Hindlimb muscle (tissue), 1 donor: ENCODE results near the gene MC1R. TPM values are rescaled to one million over a fixed set of nuclear protein-coding genes. Genes with fewer than 3 reads are reported as not detected.
A peak's percentile ranks its signal among the peaks of the same experiment; 100 is the strongest.
"Not testable (repeated sequence)": the region's sequence is repeated elsewhere in the genome, so short reads cannot be mapped to it uniquely, and the experiment has no call there.

Source experiments
- DNase-seq: peaks from one replicate; pipeline ENCODE4 v3.0.0-alpha.2; 2013
- polyA plus RNA-seq: library from polyadenylated mRNA; unstranded; fragments of 120-200 nt; gene quantifications from one replicate; pipeline ENCODE4 v1.2.1, GENCODE V29; 2013; ENCODE audit not compliant: insufficient read length

Gene MC1R
- polyA plus RNA-seq, 1 donor = 2.6 TPM

DNA sequence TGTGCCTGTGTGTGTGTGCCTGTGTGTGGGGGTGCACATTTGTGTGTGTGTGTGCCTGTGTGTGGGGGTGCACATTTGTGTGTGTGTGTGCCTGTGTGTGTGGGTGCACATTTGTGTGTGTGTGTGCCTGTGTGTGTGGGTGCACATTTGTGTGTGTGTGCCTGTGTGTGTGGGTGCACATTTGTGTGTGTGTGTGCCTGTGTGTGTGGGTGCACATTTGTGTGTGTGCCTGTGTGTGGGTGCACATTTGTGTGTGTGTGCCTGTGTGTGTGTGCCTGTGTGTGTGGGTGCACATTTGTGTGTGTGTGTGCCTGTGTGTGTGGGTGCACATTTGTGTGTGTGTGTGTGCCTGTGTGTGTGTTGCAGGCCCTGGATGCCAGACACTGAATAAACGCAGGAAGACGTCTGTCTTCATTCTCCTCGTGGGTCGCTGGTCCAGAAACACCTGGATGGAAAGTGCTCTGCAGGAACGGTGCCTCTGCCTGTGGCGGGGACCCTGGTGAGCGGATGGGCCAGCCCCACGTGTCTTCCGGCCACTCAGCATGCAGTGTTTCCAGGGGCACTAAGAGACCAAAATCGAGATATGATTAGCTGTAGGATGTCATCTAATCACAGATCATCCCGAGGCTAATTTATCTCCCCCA, 3.9 kb upstream of the MC1R start:
- DNase-seq = not testable (repeated sequence)

DNA sequence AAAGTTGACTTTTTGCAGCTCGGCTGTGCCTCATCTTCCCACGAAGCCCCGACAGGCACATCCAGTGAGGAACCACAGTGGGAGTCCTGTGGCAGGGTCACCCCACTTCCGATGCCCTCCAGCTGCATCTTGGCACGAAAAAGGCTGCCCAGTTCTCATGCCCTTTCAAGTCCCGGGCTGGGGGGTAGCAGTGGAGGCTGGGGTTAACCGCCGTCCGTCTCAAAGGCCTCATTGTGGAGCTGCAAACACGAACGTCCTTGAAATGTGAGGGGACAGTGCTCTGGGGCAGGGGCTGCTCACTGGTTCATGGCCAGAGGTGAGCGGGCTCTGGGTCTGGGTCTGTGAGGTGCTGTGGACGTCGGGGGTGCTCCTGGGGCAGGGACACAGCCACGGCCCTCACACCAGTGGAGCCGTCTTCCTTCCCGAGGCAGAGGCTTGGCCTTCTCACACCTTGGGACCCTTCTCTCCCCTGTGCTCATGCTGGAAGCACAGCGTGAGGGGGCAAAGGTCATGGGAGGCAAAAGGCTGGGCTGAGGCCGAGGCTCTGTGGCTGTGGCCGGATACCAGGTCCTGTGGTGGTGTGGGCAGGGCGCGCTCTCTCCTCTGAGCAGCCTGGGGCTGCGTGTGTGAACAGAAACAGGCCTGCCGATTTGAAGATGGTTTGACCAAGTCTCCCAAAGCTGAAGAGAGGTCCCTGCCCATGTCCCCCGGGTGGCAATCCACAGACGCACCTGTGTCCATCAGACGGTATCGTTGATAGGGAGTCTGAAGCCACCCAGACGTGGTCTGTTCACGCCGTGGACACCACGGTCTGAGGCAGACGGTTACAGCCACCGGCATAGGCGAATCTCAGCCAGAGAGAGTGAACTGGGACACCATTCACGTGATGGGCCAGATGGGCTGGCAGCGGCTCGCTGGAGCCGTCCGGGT, 3.1 kb upstream of the MC1R start:
- no peak for DNase-seq

DNA sequence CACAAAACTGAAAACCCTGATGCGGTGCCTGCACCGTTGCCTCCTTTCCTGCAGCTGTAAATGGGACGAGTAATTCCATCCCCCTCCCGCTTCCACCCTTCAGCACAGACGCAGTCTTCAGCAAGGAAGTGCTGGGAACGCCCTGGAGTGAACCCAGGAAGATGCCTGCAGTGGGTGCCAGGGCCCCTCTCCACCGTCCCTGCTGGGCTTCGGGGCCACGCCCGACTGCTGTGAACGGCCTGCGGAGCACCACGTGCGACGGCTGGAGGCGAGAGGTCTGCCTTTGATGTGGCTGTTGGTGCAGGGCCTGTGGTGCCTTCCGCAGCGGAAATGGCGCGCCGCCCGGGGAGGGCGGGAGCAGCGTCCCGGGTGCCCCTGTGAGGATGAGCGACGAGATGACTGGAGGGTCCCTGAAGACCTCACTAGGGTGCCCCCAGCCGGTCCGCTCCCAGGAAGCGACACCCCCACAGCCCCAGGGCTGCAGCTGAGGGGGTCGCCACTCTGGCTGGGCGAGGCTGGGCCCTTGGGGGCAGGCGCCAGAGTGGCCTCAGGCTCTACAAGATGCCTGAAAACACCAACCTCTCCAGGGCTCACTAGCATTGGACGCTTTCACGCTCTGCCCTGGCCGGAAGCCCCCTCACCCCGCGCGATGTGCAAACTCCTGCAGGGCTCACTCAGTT, 749 bp upstream of the MC1R start:
- peak; percentile 42 for DNase-seq

DNA sequence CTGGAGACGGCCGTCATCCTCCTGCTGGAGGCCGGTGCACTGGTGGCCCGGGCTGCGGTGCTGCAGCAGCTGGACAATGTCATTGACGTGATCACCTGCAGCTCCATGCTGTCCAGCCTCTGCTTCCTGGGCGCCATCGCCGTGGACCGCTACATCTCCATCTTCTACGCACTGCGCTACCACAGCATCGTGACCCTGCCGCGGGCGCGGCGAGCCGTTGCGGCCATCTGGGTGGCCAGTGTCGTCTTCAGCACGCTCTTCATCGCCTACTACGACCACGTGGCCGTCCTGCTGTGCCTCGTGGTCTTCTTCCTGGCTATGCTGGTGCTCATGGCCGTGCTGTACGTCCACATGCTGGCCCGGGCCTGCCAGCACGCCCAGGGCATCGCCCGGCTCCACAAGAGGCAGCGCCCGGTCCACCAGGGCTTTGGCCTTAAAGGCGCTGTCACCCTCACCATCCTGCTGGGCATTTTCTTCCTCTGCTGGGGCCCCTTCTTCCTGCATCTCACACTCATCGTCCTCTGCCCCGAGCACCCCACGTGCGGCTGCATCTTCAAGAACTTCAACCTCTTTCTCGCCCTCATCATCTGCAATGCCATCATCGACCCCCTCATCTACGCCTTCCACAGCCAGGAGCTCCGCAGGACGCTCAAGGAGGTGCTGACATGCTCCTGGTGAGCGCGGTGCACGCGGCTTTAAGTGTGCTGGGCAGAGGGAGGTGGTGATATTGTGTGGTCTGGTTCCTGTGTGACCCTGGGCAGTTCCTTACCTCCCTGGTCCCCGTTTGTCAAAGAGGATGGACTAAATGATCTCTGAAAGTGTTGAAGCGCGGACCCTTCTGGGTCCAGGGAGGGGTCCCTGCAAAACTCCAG, 1.1 kb downstream of the MC1R start:
- no peak for DNase-seq

DNA sequence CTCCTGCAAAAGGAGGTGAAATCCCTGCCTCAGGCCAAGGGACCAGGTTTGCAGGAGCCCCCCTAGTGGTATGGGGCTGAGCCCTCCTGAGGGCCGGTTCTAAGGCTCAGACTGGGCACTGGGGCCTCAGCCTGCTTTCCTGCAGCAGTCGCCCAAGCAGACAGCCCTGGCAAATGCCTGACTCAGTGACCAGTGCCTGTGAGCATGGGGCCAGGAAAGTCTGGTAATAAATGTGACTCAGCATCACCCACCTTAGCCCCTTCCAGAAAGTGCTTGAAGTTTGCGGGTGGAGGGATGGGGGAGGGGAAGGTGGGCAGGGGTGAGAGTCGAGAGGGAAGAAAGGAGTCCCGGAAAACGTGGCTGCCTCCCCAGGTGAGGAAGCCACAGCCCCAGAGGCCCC, 2.1 kb downstream of the MC1R start:
- no peak for DNase-seq

DNA sequence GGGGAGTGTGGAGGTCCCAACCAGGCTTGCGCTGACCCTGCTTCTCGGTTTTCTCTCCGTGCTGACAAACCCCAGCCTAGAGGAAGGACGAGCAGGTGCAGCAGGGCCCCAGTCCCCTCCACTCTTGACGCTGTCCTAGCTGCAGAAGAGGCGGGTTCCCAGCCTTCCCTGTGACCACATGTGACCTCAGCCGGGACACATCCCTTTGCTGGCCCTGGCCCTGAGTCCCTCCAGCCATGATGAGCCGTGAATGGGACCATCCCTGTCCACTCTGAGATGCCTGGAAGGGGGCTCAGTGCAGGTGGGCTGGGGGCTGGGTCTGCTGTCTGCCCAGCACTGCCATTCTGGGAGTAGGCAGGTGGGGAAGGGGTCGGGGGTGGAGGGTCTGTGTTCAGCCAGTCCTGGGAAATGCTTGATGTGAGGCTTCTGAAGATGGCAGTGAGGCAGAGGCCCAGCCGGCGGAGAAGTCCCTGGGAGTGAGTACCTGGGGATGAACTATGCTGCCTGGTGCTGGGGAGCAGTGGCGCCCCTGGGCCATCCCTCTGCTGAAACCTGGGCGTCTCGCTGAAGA, 2.6 kb downstream of the MC1R start:
- no peak for DNase-seq

DNA sequence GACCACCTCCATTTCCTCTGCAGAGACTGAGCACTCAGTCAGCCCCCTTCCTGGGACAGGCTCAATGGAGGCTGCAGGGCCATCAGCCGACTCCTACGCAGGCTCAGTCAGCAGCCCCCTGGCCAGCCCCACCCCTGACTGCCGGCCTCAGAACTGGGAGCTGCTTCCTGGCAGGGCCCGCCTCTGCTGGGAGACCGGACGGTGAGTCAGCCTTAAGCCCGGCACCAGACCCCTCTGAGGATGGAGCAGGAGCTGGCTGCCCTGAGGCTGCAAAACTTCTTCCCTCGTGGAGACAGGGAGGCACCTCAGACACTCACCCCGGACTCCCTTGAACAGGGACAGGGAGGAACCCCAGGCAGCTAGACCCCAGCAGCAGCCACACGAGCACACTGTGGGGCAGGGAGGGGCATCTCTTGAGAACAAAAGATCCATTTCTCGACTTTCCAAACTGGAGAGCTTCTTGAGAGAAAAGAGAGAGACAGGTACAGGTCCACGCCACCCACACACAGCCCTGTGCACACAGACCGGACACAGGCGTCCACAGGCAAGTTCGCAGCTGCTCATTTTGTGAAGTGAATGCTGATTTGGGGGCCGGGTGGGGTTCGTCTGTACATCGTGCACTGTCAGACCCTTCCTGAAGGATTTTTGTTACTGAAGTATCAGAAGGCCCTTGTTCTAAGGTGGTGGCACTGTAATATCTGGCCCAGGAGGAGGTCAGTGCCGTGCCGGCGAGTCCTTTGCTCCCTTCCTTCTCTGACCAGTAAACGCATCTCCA, 3.2 kb downstream of the MC1R start:
- peak; percentile 61 for DNase-seq

DNA sequence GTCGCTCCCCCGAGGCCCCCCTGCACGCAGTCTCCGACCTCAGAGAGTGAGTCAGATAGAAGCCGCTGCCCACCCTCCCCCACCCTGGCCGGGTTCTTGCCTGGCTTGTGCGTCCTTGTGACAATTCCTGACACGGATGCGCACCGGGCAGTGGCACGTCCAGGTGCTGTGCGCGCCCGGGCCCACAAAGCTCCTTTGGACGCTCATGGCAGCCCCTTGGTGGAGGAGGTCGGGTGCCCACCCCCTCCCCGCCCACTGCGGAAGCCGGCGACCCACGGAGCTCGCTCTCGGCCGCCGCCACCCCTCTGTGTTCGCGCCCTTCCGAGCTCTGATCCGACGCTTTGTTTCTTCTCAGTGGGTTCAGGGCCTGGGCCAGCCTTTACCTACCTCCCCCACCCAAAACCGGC, 3.8 kb downstream of the MC1R start:
- DNase-seq = peak; percentile 60

DNA sequence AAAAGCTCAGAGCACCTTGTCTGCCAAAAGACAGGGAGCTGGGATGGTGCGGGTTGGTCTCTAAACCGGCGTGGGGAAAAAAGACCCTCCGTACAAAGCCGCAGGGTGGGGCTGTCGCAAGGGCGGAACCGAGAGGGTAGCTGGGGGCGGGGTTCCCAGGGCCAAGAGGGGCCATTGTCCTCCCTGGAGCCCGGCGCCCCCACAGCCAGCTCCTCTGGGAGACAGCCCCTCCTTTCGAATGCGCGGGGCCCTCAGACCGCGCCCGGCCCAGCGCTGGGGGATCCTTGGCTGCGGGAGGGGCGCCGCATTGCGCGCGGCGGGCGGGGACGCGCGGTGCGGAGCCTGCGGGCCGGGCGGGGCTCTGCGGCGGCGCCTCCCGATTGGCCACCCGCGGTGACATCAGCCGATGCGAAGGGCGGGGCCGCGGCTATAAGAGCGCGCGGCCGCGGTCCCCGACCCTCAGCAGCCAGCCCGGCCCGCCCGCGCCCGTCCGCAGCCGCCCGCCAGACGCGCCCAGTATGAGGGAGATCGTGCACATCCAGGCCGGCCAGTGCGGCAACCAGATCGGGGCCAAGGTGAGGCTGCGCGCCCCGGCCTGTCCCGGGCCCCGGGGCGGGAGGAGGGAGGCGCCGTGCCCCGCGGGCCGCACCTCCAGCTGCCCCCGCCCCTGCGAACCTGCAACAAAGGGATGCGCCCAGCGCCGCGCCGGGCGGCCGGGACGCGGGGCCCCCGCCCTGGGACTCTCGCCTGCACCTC, 4.4 kb downstream of the MC1R start, which contains the start of gene TUBB3:
Gene TUBB3, plus strand, starts transcription at position 459 of the 756 bp plus-strand sequence. Its CDS starts 60 bp downstream, at position 519.
- peak; percentile 64 for DNase-seq

DNA sequence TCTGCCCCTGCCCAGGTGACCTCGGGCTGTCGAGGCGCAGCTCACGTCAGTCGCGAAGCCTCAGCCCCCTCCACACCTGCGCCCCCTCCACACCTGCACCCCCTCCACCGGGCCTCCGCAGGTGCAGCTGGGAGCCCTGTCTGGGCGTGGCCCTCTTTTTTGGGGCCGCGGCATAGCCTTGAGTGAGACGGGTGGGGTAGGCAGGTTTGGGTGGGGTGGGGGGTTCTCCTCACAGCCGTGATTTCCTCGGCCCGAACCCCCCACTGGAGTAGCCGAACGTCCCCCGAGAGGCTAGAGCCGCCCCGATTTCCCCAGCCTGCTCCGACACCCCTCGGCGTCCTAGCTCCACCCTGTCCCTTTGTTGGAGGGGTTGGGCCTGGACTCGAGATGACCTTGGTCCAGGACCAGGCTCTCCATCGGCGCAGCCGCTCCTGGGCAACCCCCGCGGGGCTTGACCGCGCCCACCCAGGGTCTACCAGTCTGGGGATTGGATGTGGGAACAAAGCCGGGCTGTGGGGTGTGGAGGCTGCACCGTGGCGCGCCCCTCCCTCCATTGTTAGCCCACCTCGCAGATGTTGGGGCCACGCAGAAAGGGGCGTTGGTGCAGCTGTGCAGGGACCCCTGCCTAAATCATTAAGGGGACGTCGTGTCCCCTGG, 5.1 kb downstream of the MC1R start:
- DNase-seq = no peak

DNA sequence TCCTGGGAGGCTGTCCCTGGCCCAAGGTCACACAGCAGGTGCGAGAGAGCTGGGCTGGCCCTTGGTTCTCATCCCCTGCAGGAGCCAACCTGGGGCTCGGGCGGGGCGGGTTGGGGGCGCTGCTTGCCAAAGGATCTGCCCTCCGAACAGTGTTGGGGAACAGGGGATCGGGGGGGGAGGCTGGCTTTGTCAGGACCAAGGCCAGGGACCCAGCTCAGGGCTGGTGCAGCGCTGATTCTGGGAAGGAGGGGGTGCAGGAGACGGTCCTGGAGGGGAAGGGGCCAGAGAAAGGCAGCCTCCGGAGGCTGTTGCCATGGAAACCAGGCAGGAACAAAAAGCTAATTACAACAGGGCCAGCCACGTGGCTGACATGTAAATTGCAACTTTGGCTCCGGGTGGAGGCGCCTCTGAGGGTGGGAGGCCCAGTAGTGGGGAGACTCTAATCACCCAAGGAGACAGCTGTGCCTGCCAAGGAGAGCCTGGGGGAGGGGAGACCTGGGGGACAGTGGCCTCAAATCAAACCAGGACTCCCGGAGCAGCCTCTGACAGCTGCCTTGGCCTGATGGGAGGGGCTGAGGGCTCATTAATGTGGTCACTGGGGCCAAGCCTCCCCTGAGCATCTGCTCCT, 5.7 kb downstream of the MC1R start:
- no peak for DNase-seq

DNA sequence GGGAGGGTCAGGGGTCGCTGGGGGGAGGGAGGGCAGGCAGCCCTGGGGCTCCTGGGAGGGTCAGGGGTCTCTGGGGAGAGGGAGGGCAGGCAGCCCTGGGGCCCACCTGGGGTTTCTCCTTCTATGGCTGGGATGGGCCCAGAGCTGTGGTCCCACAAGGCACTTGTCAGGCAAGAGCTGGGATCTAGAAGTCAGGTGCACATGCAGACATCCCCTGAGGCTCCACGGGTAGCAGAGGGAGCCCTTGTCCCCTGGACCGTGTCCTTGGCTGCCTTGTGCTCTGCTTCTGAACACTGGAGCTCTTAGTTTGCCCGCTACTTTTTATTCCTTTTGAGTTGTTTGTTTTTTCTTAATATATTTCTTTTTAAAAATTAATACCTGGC, 6.3 kb downstream of the MC1R start:
- DNase-seq = no peak

DNA sequence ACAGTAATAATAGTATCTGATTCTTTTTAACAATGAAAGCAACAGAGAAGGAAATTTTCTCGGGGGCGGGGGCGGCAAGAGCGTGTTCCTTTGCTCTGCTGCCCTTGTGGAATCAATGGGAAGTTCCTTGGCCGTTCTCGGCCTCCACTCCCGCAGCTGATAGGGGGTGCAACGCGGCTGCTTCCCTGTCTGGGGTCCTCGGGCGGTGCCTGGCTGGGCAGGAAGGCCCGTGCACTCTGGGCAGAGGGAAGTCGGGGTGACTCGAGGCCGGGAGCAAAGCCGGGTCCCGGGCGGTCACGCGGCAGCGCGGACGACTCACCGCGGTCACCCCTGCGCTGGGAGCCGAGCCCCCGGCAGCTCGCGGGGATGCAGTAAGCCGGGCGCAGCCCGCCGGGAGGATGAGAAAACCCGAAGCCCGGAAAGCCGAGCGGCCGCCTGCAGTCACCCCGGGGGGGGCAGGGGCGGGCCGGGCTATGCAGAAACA, 7.0 kb downstream of the MC1R start:
- no peak for DNase-seq

DNA sequence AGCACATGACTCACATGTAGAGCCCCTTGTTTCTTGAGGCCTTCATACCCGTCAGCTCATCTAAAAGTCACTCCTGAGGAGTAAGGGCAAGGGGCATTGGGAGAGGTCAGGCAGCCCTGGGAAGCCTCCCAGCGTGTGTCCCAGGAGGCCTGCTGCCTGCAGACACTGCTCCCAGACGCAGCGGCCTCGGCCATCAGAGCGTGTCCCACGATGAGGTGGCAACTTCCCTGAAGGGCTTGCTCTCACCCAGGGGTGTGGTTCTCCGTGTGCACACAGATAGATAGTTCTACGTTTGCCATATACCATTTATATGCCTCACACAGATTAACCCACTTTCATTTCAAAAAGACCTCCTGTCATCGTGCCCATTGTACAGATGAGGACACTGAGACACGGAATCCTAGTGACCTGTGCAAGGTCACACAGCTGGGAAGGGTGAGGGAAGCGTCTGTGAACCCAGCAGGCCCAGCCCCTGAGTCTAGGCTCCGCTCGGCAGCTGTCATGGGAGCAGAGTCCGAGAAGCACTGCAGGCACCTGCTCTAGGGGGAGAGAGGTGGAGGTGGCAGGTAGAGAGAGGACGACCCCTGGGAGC, 12.7 kb downstream of the MC1R start:
- DNase-seq = no peak

DNA sequence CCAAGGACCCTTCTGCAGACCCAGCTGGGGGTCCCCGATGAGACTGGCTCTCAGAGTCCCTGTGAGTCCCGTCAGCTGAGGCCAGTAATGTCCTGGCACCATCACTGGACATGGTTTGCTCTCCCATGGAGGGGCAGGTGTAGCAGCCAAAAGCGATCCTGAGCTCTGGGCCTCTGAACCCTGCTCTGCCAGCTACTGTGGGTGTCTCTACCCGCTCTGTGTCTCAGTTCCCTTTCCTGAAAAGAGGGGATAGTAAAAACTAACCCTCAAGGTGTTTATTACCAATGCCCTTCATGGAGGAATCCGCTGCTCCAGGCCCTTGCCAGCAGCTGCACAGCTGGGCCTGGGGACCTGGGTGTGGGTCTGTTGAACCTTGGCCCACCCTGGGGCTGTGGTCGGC, 13.3 kb downstream of the MC1R start:
- no peak for DNase-seq

DNA sequence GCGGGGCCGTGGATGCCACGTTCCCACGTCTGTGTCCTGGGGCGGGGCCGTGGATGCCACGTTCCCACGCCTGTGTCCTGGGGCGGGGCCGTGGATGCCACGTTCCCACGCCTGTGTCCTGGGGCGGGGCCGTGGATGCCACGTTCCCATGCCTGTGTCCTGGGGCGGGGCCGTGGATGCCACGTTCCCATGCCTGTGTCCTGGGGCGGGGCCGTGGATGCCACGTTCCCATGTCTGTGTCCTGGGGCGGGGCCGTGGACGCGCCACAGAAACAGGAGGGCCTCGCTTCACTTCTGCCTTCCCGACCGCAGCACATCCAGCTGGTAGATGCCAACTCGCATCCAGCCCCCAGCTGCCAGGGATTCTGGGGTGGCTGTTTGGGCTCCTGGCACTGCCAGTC, 15.4 kb downstream of the MC1R start:
- DNase-seq = not testable (repeated sequence)

DNA sequence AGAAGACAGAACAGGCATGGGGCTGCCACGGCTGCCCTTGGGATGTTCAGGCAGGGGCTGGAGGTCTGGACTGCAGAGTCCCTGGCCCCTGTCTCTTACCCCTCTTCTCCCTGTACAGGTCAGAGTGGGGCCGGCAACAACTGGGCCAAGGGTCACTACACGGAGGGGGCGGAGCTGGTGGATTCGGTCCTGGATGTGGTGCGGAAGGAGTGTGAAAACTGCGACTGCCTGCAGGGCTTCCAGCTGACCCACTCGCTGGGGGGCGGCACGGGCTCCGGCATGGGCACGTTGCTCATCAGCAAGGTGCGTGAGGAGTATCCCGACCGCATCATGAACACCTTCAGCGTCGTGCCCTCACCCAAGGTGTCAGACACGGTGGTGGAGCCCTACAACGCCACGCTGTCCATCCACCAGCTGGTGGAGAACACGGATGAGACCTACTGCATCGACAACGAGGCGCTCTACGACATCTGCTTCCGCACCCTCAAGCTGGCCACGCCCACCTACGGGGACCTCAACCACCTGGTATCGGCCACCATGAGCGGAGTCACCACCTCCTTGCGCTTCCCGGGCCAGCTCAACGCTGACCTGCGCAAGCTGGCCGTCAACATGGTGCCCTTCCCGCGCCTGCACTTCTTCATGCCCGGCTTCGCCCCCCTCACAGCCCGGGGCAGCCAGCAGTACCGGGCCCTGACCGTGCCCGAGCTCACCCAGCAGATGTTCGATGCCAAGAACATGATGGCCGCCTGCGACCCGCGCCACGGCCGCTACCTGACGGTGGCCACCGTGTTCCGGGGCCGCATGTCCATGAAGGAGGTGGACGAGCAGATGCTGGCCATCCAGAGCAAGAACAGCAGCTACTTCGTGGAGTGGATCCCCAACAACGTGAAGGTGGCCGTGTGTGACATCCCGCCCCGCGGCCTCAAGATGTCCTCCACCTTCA, 16.2 kb downstream of the MC1R start:
- no peak for DNase-seq

DNA sequence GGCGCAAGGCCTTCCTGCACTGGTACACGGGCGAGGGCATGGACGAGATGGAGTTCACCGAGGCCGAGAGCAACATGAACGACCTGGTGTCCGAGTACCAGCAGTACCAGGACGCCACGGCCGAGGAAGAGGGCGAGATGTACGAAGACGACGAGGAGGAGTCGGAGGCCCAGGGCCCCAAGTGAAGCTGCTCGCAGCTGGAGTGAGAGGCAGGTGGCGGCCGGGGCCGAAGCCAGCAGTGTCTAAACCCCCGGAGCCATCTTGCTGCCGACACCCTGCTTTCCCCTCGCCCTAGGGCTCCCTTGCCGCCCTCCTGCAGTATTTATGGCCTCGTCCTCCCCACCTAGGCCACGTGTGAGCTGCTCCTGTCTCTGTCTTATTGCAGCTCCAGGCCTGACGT, 17.0 kb downstream of the MC1R start:
- not testable (repeated sequence) for DNase-seq
